BJ (cell line): ENCODE results near the gene PHC2. TPM values are rescaled to one million over a fixed set of nuclear protein-coding genes. Genes with fewer than 3 reads are reported as not detected.

ENCODE experiments used
- CTCF ChIA-PET: fragments of 350-600 bp; formaldehyde crosslinking; extraction: SDS; loops from one replicate; lab custom pipeline; 2021; ENCODE audit warnings: antibody characterized with exemption, inconsistent platforms; lab: Yijun Ruan, JAX
- POLR2A ChIA-PET: fragments of 300-600 bp; sonication (Branson Sonifier 250); formaldehyde crosslinking; extraction: SDS; loops from one replicate; lab custom pipeline; 2021; ENCODE audit warnings: antibody characterized with exemption; lab: Charles Lee
- DNase-seq: peaks from one replicate; pipeline ENCODE4 v3.0.0-alpha.2; 2011; ENCODE audit warnings: low read depth
- H3K27me3 ChIP-seq: 2 replicates; pipeline ENCODE4 v1.6.0; 2011; ENCODE audit warnings: low read length; ENCODE audit not compliant: control insufficient read depth, insufficient read depth
- H3K36me3 ChIP-seq: 2 replicates; pipeline ENCODE4 v1.5.1; 2011; ENCODE audit warnings: low read length; ENCODE audit not compliant: control insufficient read depth, insufficient read depth
- H3K4me3 ChIP-seq: 2 replicates; pipeline ENCODE4 v1.5.1; 2011; ENCODE audit warnings: low read depth, mild to moderate bottlenecking, control low read depth, low read length
- polyA plus RNA-seq: library from polyadenylated mRNA; depleted of rRNA; stranded (reverse); fragments of >200 nt; gene quantifications from 2 replicates; pipeline ENCODE4 v1.2.3, GENCODE V29; 2011
- TF ChIP-seq, protein P1 (sequence below): IDR thresholded peaks from 2 replicates; pipeline ENCODE4 v1.5.1; 2011; ENCODE audit warnings: low read depth, mild to moderate bottlenecking, control low read depth, inconsistent platforms, low read length, moderate library complexity; ENCODE audit not compliant: insufficient read depth

The PHC2 gene
- polyA plus RNA-seq, 1 experiment = 62.0 TPM

DNA sequence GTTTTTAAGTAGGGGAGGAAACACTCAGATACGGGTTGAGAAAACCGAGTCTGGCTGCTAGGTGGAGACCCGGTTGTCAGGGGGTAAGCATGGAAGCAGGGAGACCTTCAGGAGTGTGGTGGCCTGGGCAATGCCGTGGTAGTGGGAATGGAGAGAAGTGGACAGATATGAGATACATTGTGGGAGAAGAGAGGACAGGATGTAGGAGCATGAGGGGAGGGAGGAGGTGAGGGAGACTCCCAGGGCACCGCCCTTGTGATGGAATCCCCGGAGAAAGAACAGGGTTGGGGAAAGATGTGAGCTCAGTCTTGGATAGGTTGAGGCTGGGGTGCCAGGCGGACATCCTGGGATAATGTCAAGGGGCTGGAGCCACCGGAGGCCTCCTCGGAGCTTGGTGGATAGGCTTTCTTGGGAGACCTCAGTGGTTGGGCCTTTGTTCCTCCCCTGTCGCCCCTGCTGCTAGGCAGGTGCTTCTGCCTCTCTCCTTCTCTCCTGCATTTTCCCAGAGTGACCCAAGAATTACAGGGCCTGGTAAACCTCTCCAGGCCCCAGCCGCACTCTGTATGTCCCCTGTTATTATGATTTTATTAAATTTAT is 153.3 kb downstream of the PHC2 start:
- DNase-seq = no peak
- TF ChIP-seq, protein P1, sequence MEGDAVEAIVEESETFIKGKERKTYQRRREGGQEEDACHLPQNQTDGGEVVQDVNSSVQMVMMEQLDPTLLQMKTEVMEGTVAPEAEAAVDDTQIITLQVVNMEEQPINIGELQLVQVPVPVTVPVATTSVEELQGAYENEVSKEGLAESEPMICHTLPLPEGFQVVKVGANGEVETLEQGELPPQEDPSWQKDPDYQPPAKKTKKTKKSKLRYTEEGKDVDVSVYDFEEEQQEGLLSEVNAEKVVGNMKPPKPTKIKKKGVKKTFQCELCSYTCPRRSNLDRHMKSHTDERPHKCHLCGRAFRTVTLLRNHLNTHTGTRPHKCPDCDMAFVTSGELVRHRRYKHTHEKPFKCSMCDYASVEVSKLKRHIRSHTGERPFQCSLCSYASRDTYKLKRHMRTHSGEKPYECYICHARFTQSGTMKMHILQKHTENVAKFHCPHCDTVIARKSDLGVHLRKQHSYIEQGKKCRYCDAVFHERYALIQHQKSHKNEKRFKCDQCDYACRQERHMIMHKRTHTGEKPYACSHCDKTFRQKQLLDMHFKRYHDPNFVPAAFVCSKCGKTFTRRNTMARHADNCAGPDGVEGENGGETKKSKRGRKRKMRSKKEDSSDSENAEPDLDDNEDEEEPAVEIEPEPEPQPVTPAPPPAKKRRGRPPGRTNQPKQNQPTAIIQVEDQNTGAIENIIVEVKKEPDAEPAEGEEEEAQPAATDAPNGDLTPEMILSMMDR = no peak
- ChIA-PET POLR2A (no interaction called here), CTCF (interaction anchor here (0.6 to 2.3 kb wide), 2 partner anchors 18 to 393 kb away, joined by 3 to 14 read pairs; no protein-coding TSS in a partner anchor)
- H3K4me3 ChIP-seq = no peak overlapping the region
- peaks cover 28% of the 10 kb centered on the region for H3K36me3 ChIP-seq
- no peaks in the 10 kb centered on the region for H3K27me3 ChIP-seq

DNA sequence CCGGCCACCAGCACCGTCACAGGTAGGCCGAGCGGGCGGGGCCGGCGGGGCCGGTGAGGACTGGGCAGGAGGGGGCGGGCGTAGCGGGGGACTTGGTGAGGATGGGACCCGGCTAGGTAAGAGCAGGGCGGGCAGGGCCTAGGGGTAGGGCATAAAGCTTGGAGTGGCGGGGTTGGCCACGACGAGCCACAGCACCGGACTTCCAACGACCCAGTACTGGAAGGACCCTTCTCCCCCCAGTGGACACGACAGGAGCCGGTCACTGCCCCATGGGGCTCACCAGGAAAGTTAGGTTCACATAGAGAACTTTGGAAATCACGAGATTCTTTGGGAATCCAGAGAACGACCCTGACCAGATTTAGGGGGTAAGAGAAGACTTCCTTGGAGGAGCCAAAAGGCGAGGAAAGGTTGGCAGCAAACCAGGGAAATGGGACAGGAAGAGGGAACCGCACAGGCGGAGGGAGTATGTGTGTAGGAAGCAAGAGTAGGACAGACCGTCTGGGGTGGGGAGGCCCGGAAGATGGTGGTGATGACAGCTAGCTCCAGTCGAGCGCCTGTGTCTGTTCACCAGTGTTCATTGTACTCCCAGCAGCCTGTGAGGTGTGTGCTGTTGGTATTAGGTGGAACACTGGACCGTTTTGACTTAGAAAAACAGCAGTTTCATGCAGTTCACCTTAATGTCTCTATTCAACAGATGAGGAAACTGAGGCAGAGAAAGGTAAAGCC is 154.2 kb downstream of the PHC2 start:
- TF ChIP-seq, protein P1 = no peak
- no peak for DNase-seq
- ChIA-PET CTCF (interaction anchor here (2.3 to 3.0 kb wide), 2 partner anchors 19 kb away, joined by 9 to 14 read pairs; no protein-coding TSS in a partner anchor), POLR2A (no interaction called here)
- Histone ChIP-seq H3K36me3 (peaks cover 25% of the 10 kb centered on the region), H3K27me3 (no peaks in the 10 kb centered on the region), H3K4me3 (no peak overlapping the region)

DNA sequence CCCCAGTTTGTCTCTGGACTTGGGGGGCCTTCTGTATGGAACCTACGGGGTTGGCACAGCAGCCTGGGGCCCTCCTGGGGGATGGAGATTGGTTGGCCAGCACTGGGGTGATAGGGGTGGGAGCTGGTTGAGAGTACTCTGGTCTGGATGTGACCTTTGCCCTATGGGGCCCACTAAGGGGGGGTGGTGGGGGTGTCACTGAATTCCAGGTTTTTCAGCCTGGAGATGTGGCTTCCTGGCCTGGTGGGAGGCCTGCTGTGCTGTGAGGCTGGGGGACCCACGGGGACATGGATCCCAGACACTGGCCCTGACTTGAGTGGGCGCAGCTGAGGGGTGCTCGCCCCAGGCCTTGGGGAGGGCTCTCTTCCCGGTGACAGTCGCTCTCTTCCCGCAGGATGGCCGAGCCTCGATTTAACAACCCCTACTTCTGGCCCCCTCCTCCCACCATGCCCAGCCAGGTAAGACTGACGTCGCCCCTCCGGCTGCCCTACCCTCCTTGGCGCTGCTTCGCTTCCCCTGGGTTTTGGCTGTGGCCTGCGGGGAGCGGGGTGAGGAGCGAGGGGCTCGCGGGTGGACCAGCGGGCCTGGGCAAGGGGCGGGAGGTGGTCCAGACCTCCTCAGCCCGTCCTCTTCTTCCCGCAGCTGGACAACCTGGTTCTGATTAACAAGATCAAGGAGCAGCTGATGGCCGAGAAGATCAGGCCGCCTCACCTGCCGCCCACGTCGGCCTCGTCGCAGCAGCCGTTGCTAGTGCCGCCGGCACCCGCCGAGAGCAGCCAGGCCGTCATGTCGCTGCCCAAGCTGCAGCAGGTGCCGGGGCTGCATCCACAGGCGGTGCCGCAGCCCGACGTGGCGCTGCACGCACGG is 155.0 kb downstream of the PHC2 start:
- ChIA-PET CTCF (interaction anchor here (3.0 kb wide), 1 partner anchor 20 kb away, joined by 9 read pairs; no protein-coding TSS in a partner anchor), POLR2A (no interaction called here)
- H3K27me3 ChIP-seq = no peaks in the 10 kb centered on the region
- H3K36me3 ChIP-seq = peaks cover 21% of the 10 kb centered on the region
- DNase-seq = no peak
- TF ChIP-seq, protein P1 = no peak
- no peak overlapping the region for H3K4me3 ChIP-seq

DNA sequence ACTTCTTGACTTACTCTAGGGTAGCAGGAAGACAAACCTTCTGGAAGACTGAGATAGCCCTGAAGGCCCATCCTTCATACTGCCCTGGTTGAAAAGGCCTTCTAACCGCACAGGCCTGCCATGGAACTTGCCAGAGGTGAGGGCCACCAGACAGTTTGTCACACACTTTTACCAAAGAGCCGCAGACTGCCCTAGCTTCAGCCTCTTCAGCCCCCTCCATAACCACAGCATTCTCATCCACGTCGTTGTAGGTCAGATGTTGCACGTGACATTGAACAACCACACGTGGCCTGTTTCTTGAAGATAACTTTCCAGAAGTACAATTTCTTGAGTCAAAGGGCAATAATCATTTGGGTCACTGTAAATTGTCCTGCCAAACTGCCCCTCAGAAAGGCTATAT is 155.7 kb downstream of the PHC2 start:
- ChIA-PET POLR2A (no interaction called here), CTCF (interaction anchor here (0.9 to 3.0 kb wide), 2 partner anchors 21 to 148 kb away, joined by 3 to 9 read pairs; no protein-coding TSS in a partner anchor)
- DNase-seq = no peak
- H3K4me3 ChIP-seq = no peak overlapping the region
- TF ChIP-seq, protein P1 = no peak
- H3K27me3 ChIP-seq = no peaks in the 10 kb centered on the region
- peaks cover 21% of the 10 kb centered on the region for H3K36me3 ChIP-seq

DNA sequence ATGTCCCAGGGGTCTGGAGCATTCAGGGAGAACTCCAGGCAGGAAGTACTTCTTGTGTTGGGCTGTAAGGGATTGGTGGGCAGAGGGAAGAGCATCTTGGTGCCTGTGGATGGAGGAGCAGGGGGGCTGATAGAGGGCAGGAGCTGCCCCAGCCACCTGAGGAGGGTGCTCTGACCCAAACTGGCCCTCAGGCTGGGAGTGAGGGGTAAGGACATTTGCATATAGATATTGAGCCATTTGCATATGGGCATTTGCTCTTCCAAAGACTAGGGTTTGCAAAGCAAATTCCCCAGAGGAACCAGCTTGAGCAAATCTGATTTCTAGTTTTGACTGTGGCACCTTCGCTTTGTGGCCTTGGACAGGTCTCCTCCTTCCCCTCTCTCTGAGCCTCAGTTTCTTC is 156.4 kb downstream of the PHC2 start:
- ChIA-PET POLR2A (no interaction called here), CTCF (interaction anchor here (0.9 to 3.0 kb wide), 3 partner anchors 21 to 147 kb away, joined by 3 to 9 read pairs (median 3); no protein-coding TSS in a partner anchor)
- Histone ChIP-seq H3K36me3 (peaks cover 19% of the 10 kb centered on the region), H3K4me3 (no peak overlapping the region), H3K27me3 (no peaks in the 10 kb centered on the region)
- no peak for DNase-seq
- TF ChIP-seq, protein P1 = no peak
